CD14-positive monocyte (primary cell): ENCODE data around the gene THSD7A. TPM values are rescaled to one million over a fixed set of nuclear protein-coding genes. Genes with fewer than 3 reads are reported as not detected.

ENCODE experiments used
- DNase-seq, 3 donors: peaks; one replicate each; pipeline ENCODE4 v3.0.0-alpha.2; 2011 to 2022
- H2AFZ ChIP-seq: 2 replicates; pipeline ENCODE4 v1.6.0; 2012; ENCODE audit warnings: mild to moderate bottlenecking, low read depth, low read length, inconsistent platforms; ENCODE audit not compliant: insufficient read depth, poor library complexity, severe bottlenecking
- H3K27ac ChIP-seq, 2 donors: 1 replicate in 1 of 2; 2 replicates in 1 of 2; pipeline ENCODE4 v1.5.1; 2012 to 2013; ENCODE audit warnings: low read length in 2 of 2, control low read depth in 1 of 2, inconsistent platforms in 1 of 2, low read depth in 1 of 2, mild to moderate bottlenecking in 1 of 2
- H3K27me3 ChIP-seq, 2 donors: one replicate each; pipeline versions ENCODE4 v1.6.0 to v1.6.1; 2011 to 2013; ENCODE audit warnings: low read length in 2 of 2; ENCODE audit not compliant: control insufficient read depth in 2 of 2, insufficient read depth in 2 of 2
- H3K36me3 ChIP-seq, 2 donors: replicated peaks in 1 of 2; 1 replicate in 1 of 2; 2 replicates in 1 of 2; pipeline versions ENCODE4 v1.5.1 to v1.6.1; 2012 to 2013; ENCODE audit warnings: low read length in 2 of 2, control low read depth in 1 of 2, inconsistent platforms in 1 of 2, mild to moderate bottlenecking in 1 of 2; ENCODE audit not compliant: insufficient read depth in 2 of 2, control insufficient read depth in 1 of 2
- H3K4me1 ChIP-seq, 2 donors: 1 replicate in 1 of 2; 2 replicates in 1 of 2; pipeline versions ENCODE4 v1.5.1 to v1.6.1; 2012 to 2013; ENCODE audit warnings: low read length in 2 of 2, control low read depth in 1 of 2, inconsistent platforms in 1 of 2, mild to moderate bottlenecking in 1 of 2, moderate library complexity in 1 of 2; ENCODE audit not compliant: insufficient read depth in 2 of 2, control insufficient read depth in 1 of 2
- H3K4me2 ChIP-seq: replicated peaks from 2 replicates; pipeline ENCODE3; 2012; ENCODE audit warnings: low read length, moderate library complexity, mild to moderate bottlenecking; ENCODE audit not compliant: poor library complexity, severe bottlenecking; ENCODE audit errors: extremely low read depth
- H3K4me3 ChIP-seq, 3 experiments: fragments of 200-600 bp in 1 of 3; sonication (generic) in 1 of 3; replicated peaks in 1 of 3; 1 replicate in 2 of 3; 2 replicates in 1 of 3; pipeline ENCODE4 v1.5.1; 2011 to 2013; ENCODE audit warnings: low read length in 3 of 3, mild to moderate bottlenecking in 3 of 3, control low read depth in 2 of 3, low read depth in 2 of 3, inconsistent platforms in 1 of 3, moderate library complexity in 1 of 3
- H3K79me2 ChIP-seq: 2 replicates; pipeline ENCODE4 v1.6.0; 2012; ENCODE audit warnings: mild to moderate bottlenecking, control low read depth, inconsistent platforms, low read length, moderate library complexity; ENCODE audit not compliant: insufficient read depth
- H3K9ac ChIP-seq: 2 replicates; pipeline ENCODE4 v1.6.0; 2017; ENCODE audit warnings: low read length, mild to moderate bottlenecking; ENCODE audit not compliant: insufficient read depth, poor library complexity, severe bottlenecking
- H3K9me3 ChIP-seq, 2 donors: replicated peaks in 1 of 2; 1 replicate in 1 of 2; 2 replicates in 1 of 2; pipeline versions ENCODE4 v1.5.1 to v1.6.1; 2012 to 2013; ENCODE audit warnings: low read length in 2 of 2, control low read depth in 1 of 2; ENCODE audit not compliant: control insufficient read depth in 1 of 2, insufficient read depth in 1 of 2
- H4K20me1 ChIP-seq: 2 replicates; pipeline ENCODE4 v1.6.0; 2012; ENCODE audit warnings: mild to moderate bottlenecking, low read length, control low read depth, moderate library complexity; ENCODE audit not compliant: insufficient read depth
- H3K27ac Mint-ChIP-seq, 7 donors: one replicate each; pipeline ENCODE4 v1.8.0; 2020; ENCODE audit warnings: mild to moderate bottlenecking in 7 of 7, mixed read lengths in 7 of 7, moderate library complexity in 6 of 7, inconsistent platforms in 2 of 7
- H3K27me3 Mint-ChIP-seq, 3 donors: one replicate each; pipeline ENCODE4 v1.8.0; 2021 to 2022; ENCODE audit warnings: low read depth in 3 of 3, mild to moderate bottlenecking in 3 of 3, mixed read lengths in 3 of 3, moderate library complexity in 3 of 3, inconsistent platforms in 1 of 3
- H3K36me3 Mint-ChIP-seq, 2 donors: one replicate each; pipeline ENCODE4 v1.8.0; 2020; ENCODE audit warnings: mixed read lengths in 2 of 2, inconsistent platforms in 1 of 2, mild to moderate bottlenecking in 1 of 2
- H3K4me1 Mint-ChIP-seq: one replicate; pipeline ENCODE4 v1.8.0; 2020; ENCODE audit warnings: mild to moderate bottlenecking, mixed read lengths
- H3K4me3 Mint-ChIP-seq, 2 donors: one replicate each; pipeline ENCODE4 v1.8.0; 2020; ENCODE audit warnings: mild to moderate bottlenecking in 2 of 2, mixed read lengths in 2 of 2, moderate library complexity in 1 of 2
- H3K9me3 Mint-ChIP-seq, 7 donors: one replicate each; pipeline ENCODE4 v1.8.0; 2020 to 2022; ENCODE audit warnings: mixed read lengths in 7 of 7, mild to moderate bottlenecking in 6 of 7, moderate library complexity in 6 of 7, inconsistent platforms in 2 of 7
- CTCF ChIP-seq: fragments of 200-600 bp; IDR thresholded peaks from one replicate; pipeline ENCODE4 v1.8.0; 2022; ENCODE audit warnings: antibody characterized with exemption, mild to moderate bottlenecking
- WGBS: methylation state at CpG from one replicate; pipeline ENCODE4 v1.1.5; 2013; ENCODE audit warnings: missing lambda C conversion rate; ENCODE audit not compliant: insufficient coverage; 5-methylcytosine and 5-hydroxymethylcytosine counted together
- intact Hi-C, 2 donors: fragments of 100-400 bp; cut with micrococcal nuclease; formaldehyde crosslinking; loops; one replicate each; pipeline versions ENCODE4 v1.15.0 to v1.15.1; 2023
- polyA plus RNA-seq, 3 donors: library from polyadenylated mRNA; depleted of rRNA in 1 of 3; unstranded in 2 of 3; stranded (reverse) in 1 of 3; fragments of 300-500 nt in 2 of 3; fragments of >200 nt in 1 of 3; fragmentation: Illumina TruSeq in 2 of 3; gene quantifications; 1 replicate in 2 of 3; 2 replicates in 1 of 3; pipeline ENCODE4 v1.2.3, GENCODE V29; 2012 to 2021

Gene THSD7A
- polyA plus RNA-seq, 3 donors: under 0.01 TPM; not detected in 2

GRCh38 chr7:11506417-11506816 lies 325.6 kb downstream of the THSD7A start:
- DNase-seq: no peak
- intact Hi-C loops: no loop called here
- Histone ChIP-seq H3K9ac (no peak overlapping the region), H3K4me3 (no peak overlapping the region), H3K9me3 (peaks cover 0 to 5% of the 10 kb centered on the region in 2 donors), H4K20me1 (no peaks in the 10 kb centered on the region), H3K79me2 (no peaks in the 10 kb centered on the region), H3K4me2 (no peak overlapping the region), H3K4me1 (no peaks in the 10 kb centered on the region), H3K27ac (no peak overlapping the region), H2AFZ (no peak overlapping the region), H3K36me3 (no peaks in the 10 kb centered on the region), H3K27me3 (no peaks in the 10 kb centered on the region)
- H3K36me3 Mint-ChIP-seq: no peaks in the 10 kb centered on the region
- no peak overlapping the region for H3K4me3 Mint-ChIP-seq
- no peaks in the 10 kb centered on the region for H3K27me3 Mint-ChIP-seq
- no peaks in the 10 kb centered on the region for H3K4me1 Mint-ChIP-seq
- TF ChIP-seq CTCF: no peak
- peaks cover 3 to 28% (median 12%) of the 10 kb centered on the region in 7 donors for H3K9me3 Mint-ChIP-seq
- no peak overlapping the region for H3K27ac Mint-ChIP-seq

- intact Hi-C loops: no loop called here
- Mint-ChIP-seq H3K27ac (no peak overlapping the region), H3K4me1 (no peaks in the 10 kb centered on the region), H3K4me3 (no peak overlapping the region), H3K27me3 (no peaks in the 10 kb centered on the region), H3K9me3 (peaks cover 4 to 31% (median 14%) of the 10 kb centered on the region in 7 donors), H3K36me3 (no peaks in the 10 kb centered on the region)
- no peaks in the 10 kb centered on the region for H4K20me1 ChIP-seq
- 100% methylated on average over 1 of the region's 3 CpGs for WGBS
- H3K27me3 ChIP-seq: no peaks in the 10 kb centered on the region
- H3K27ac ChIP-seq: no peak overlapping the region
- no peak overlapping the region for H3K9ac ChIP-seq
- H3K4me1 ChIP-seq: no peaks in the 10 kb centered on the region
- H3K4me3 ChIP-seq: no peak overlapping the region
- peaks cover 0 to 5% of the 10 kb centered on the region in 2 donors for H3K9me3 ChIP-seq
- H2AFZ ChIP-seq: no peak overlapping the region
- H3K4me2 ChIP-seq: no peak overlapping the region
- no peaks in the 10 kb centered on the region for H3K79me2 ChIP-seq
- TF ChIP-seq CTCF: no peak
- no peak for DNase-seq
- no peaks in the 10 kb centered on the region for H3K36me3 ChIP-seq
These were observed 326.5 kb downstream of the THSD7A start for GRCh38 chr7:11505471-11505985.
